CD1c-positive myeloid dendritic cell (primary cell): ENCODE measurements around the gene ZBTB16.

Source experiments
- DNase-seq: peaks from one replicate; pipeline ENCODE4 v3.0.0-alpha.2; 2016; ENCODE audit errors: extremely low spot score

ZBTB16 gene

GRCh38 chr11:114059278-114059983, at the start of gene ZBTB16:
Gene ZBTB16 (plus strand): TSS chr11:114059711. CDS start chr11:114063301, 3,590 bp downstream.
- DNase-seq, result peak; percentile 56

- DNase-seq, result no peak
These were observed 48.6 kb upstream of the ZBTB16 start for GRCh38 chr11:114010931-114011330.

GRCh38 chr11:114011443-114011842, 48.1 kb upstream of the ZBTB16 start:
- DNase-seq, result no peak

GRCh38 chr11:114015117-114015516, 44.4 kb upstream of the ZBTB16 start:
- no peak for DNase-seq

- DNase-seq, result no peak
These were observed 42.5 kb upstream of the ZBTB16 start for GRCh38 chr11:114016986-114017385.

GRCh38 chr11:114017723-114018122, 41.8 kb upstream of the ZBTB16 start:
- no peak for DNase-seq

GRCh38 chr11:114019046-114019445, 40.5 kb upstream of the ZBTB16 start:
- no peak for DNase-seq

- no peak for DNase-seq
These were observed 39.9 kb upstream of the ZBTB16 start for GRCh38 chr11:114019574-114019973.

- no peak for DNase-seq
These were observed 34.1 kb upstream of the ZBTB16 start for GRCh38 chr11:114025329-114025907.

- no peak for DNase-seq
These were observed 33.2 kb upstream of the ZBTB16 start for GRCh38 chr11:114026355-114026754.

GRCh38 chr11:114027391-114027790, 32.1 kb upstream of the ZBTB16 start:
- no peak for DNase-seq

- no peak for DNase-seq
These were observed 31.6 kb upstream of the ZBTB16 start for GRCh38 chr11:114027926-114028325.

- no peak for DNase-seq
These were observed 28.1 kb upstream of the ZBTB16 start for GRCh38 chr11:114031246-114031966.

- no peak for DNase-seq
These were observed 27.6 kb upstream of the ZBTB16 start for GRCh38 chr11:114031967-114032320.

GRCh38 chr11:114033066-114033465, 26.4 kb upstream of the ZBTB16 start:
- DNase-seq, result no peak

GRCh38 chr11:114033572-114033971, 25.9 kb upstream of the ZBTB16 start:
- no peak for DNase-seq

GRCh38 chr11:114034956-114035355, 24.6 kb upstream of the ZBTB16 start:
- DNase-seq, result no peak

- peak; percentile 72 for DNase-seq
These were observed 23.2 kb upstream of the ZBTB16 start for GRCh38 chr11:114036147-114036811.

GRCh38 chr11:114036958-114037357, 22.6 kb upstream of the ZBTB16 start:
- DNase-seq, result no peak

- no peak for DNase-seq
These were observed 20.0 kb upstream of the ZBTB16 start for GRCh38 chr11:114039551-114039950.

GRCh38 chr11:114040706-114041211, 18.8 kb upstream of the ZBTB16 start:
- no peak for DNase-seq

GRCh38 chr11:114042234-114042633, 17.3 kb upstream of the ZBTB16 start:
- no peak for DNase-seq
